ENCODE data around the gene ZNF625.

The ZNF625 gene

GRCh38 chr19:12140545-12141404 lies 15.8 kb downstream of the ZNF625 start:
- Histone ChIP-seq H3K4me3 (replicated peaks; ENCODE audit: insufficient read depth, low read length) (peak overlapping the region; percentile 91), H3K27me3 (ENCODE audit: insufficient read depth, poor library complexity, severe bottlenecking) (no peaks in the 10 kb centered on the region), H3K27ac (replicated peaks) (peak overlapping the region; percentile 76)
- TF ChIP-seq POLR2AphosphoS5 (IDR thresholded peaks at IDR 0.05; ENCODE audit: low read depth) (no peak), GABPA (IDR thresholded peaks at IDR 0.05; ENCODE audit: low read depth) (no peak)
- TF ChIP-seq, protein P1, sequence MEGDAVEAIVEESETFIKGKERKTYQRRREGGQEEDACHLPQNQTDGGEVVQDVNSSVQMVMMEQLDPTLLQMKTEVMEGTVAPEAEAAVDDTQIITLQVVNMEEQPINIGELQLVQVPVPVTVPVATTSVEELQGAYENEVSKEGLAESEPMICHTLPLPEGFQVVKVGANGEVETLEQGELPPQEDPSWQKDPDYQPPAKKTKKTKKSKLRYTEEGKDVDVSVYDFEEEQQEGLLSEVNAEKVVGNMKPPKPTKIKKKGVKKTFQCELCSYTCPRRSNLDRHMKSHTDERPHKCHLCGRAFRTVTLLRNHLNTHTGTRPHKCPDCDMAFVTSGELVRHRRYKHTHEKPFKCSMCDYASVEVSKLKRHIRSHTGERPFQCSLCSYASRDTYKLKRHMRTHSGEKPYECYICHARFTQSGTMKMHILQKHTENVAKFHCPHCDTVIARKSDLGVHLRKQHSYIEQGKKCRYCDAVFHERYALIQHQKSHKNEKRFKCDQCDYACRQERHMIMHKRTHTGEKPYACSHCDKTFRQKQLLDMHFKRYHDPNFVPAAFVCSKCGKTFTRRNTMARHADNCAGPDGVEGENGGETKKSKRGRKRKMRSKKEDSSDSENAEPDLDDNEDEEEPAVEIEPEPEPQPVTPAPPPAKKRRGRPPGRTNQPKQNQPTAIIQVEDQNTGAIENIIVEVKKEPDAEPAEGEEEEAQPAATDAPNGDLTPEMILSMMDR (IDR thresholded peaks at IDR 0.05; ENCODE audit: insufficient read depth, low read length): peak; percentile 92
- peak; percentile 73 to 90 for DNase-seq (ENCODE audit: low read depth in 1 of 2, low spot score in 1 of 2)

DNA sequence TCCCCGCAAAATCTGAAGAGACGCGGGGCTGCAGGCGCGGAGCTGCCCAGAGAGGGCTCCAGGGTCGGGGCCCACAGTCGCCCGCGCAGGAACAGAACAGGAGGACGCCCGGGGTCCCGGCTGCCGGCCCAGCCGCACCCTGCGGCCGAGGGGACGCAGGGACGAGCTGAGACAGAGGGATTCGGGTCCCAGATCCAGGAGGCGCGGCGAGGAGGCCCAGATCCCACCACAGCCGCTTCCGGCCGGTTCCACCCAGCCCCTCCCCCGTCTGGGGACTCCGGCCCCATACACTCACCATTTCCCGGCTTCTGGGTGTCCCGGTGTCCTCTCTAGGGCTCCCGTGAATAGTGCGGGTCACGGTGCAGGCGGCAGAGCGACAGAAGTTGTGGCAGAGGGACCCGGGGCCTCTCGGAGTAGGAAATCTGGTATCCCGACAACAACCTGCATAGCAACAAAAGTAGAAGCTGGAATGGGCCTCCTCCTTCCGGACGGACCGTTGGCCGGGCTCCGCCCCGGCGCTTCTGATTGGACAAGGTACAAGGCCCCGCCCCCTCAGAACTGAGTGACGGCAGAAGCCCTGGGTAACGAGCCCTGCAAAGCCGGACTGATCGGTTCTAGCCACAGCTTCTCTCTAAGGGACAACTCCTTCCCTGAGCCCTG lies 16.5 kb downstream of the ZNF625 start, which contains the start of gene ZNF20:
Gene ZNF20 (minus strand): TSS at position 466 of the 660 bp plus-strand sequence. CDS start 168 bp downstream, at position 298.
- Histone ChIP-seq H3K27me3 (ENCODE audit: insufficient read depth, poor library complexity, severe bottlenecking) (no peaks in the 10 kb centered on the region), H3K4me3 (replicated peaks; ENCODE audit: insufficient read depth, low read length) (peak within 1 kb of the TSS; percentile 91), H3K27ac (replicated peaks) (peak within 1 kb of the TSS; percentile 76)
- TF ChIP-seq SPI1 (IDR thresholded peaks at IDR 0.05; ENCODE audit: borderline replicate concordance, low read depth): no peak
- no peak for TF ChIP-seq GABPA (IDR thresholded peaks at IDR 0.05; ENCODE audit: low read depth)
- TF ChIP-seq POLR2AphosphoS5 (IDR thresholded peaks at IDR 0.05; ENCODE audit: low read depth): no peak
- TF ChIP-seq, protein P2, sequence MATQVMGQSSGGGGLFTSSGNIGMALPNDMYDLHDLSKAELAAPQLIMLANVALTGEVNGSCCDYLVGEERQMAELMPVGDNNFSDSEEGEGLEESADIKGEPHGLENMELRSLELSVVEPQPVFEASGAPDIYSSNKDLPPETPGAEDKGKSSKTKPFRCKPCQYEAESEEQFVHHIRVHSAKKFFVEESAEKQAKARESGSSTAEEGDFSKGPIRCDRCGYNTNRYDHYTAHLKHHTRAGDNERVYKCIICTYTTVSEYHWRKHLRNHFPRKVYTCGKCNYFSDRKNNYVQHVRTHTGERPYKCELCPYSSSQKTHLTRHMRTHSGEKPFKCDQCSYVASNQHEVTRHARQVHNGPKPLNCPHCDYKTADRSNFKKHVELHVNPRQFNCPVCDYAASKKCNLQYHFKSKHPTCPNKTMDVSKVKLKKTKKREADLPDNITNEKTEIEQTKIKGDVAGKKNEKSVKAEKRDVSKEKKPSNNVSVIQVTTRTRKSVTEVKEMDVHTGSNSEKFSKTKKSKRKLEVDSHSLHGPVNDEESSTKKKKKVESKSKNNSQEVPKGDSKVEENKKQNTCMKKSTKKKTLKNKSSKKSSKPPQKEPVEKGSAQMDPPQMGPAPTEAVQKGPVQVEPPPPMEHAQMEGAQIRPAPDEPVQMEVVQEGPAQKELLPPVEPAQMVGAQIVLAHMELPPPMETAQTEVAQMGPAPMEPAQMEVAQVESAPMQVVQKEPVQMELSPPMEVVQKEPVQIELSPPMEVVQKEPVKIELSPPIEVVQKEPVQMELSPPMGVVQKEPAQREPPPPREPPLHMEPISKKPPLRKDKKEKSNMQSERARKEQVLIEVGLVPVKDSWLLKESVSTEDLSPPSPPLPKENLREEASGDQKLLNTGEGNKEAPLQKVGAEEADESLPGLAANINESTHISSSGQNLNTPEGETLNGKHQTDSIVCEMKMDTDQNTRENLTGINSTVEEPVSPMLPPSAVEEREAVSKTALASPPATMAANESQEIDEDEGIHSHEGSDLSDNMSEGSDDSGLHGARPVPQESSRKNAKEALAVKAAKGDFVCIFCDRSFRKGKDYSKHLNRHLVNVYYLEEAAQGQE (IDR thresholded peaks at IDR 0.05; ENCODE audit: insufficient replicate concordance, low read depth): no peak
- TF ChIP-seq, protein P1 (IDR thresholded peaks at IDR 0.05; ENCODE audit: insufficient read depth, low read length): no peak
- DNase-seq (ENCODE audit: low read depth in 1 of 2, low spot score in 1 of 2): peak; percentile 92 to 97

- DNase-seq (ENCODE audit: low read depth in 1 of 2, low spot score in 1 of 2): no peak
- Histone ChIP-seq H3K27ac (replicated peaks) (peak overlapping the region; percentile 76), H3K4me3 (replicated peaks; ENCODE audit: insufficient read depth, low read length) (peak overlapping the region; percentile 91), H3K27me3 (ENCODE audit: insufficient read depth, poor library complexity, severe bottlenecking) (no peaks in the 10 kb centered on the region)
- TF ChIP-seq, protein P1 (IDR thresholded peaks at IDR 0.05; ENCODE audit: insufficient read depth, low read length): no peak
- no peak for TF ChIP-seq GABPA (IDR thresholded peaks at IDR 0.05; ENCODE audit: low read depth)
These were observed 17.3 kb downstream of the ZNF625 start for GRCh38 chr19:12139269-12139668.

GRCh38 chr19:12137221-12137940 lies 19.2 kb downstream of the ZNF625 start:
- DNase-seq (ENCODE audit: low read depth in 1 of 2, low spot score in 1 of 2): no peak
- no peak overlapping the region for H3K4me3 ChIP-seq (replicated peaks; ENCODE audit: insufficient read depth, low read length)
- TF ChIP-seq GABPA (IDR thresholded peaks at IDR 0.05; ENCODE audit: low read depth) (no peak), POLR2AphosphoS5 (IDR thresholded peaks at IDR 0.05; ENCODE audit: low read depth) (no peak), SPI1 (IDR thresholded peaks at IDR 0.05; ENCODE audit: borderline replicate concordance, low read depth) (no peak)
- TF ChIP-seq, protein P1 (IDR thresholded peaks at IDR 0.05; ENCODE audit: insufficient read depth, low read length): no peak
- TF ChIP-seq, protein P2 (IDR thresholded peaks at IDR 0.05; ENCODE audit: insufficient replicate concordance, low read depth): no peak

More at GRCh38 chr19:12137221-12137940, 19.2 kb downstream of the ZNF625 start:
- H3K27ac ChIP-seq (replicated peaks): no peak overlapping the region
- no peaks in the 10 kb centered on the region for H3K27me3 ChIP-seq (ENCODE audit: insufficient read depth, poor library complexity, severe bottlenecking)

Data from HL-60 (cell line).